ENCODE results near the gene FBXW2.

GRCh38 chr9:120830865-120831264 is 37.6 kb upstream of the FBXW2 start:
- TF ChIP-seq SP1 (IDR thresholded peaks at IDR 0.05) (no peak), FOXM1 (IDR thresholded peaks at IDR 0.05; ENCODE audit: borderline replicate concordance) (no peak), SUZ12 (IDR thresholded peaks at IDR 0.05) (no peak), BHLHE40 (IDR thresholded peaks at IDR 0.05; ENCODE audit: borderline replicate concordance) (no peak), L3MBTL2 (conservative IDR thresholded peaks at IDR 0.05) (no peak), ZNF384 (IDR thresholded peaks at IDR 0.05) (no peak), FOXA1 (IDR thresholded peaks at IDR 0.05) (no peak), ARNT (IDR thresholded peaks at IDR 0.05) (no peak), FOXK2 (IDR thresholded peaks at IDR 0.05) (no peak)
